Measurements from ENCODE around the gene B3GAT1. TPM values are rescaled to one million over a fixed set of nuclear protein-coding genes. Genes with fewer than 3 reads are reported as not detected.

B3GAT1 gene
- total RNA-seq, 1 donor from 2014 or later: 5.4 TPM

GRCh38 chr11:134374891-134375550 is 37.0 kb downstream of the B3GAT1 start:
- no peak for ATAC-seq

GRCh38 chr11:134374171-134374570 is 37.9 kb downstream of the B3GAT1 start:
- DNase-seq (ENCODE audit: low spot score) (no peak), ATAC-seq (no peak)

More at GRCh38 chr11:134374891-134375550, 37.0 kb downstream of the B3GAT1 start:
- DNase-seq (ENCODE audit: low spot score): no peak

DNA sequence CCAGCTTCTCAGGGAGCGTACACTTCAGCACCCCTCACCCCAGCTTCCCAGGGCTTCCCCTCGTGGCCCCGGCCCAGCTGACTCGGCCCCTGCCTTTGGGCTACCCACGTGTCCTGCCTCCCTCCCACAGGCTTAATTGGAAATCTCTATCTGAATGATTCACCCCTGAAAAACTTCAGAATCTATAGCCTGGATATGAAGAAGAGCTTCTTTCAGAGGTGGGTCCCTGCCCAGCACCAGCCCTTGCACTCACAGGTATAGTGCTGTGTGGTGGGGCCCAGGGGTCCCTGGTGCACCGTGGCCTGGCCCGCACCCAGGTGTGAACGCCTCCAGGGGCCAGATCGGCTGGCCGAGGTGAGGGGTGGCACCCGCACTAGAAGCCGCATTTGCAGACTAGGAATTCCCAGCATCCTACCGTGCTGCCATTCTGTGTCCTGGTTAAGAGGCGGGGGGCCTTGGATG is 38.4 kb downstream of the B3GAT1 start:
- no peak for DNase-seq (ENCODE audit: low spot score)

DNA sequence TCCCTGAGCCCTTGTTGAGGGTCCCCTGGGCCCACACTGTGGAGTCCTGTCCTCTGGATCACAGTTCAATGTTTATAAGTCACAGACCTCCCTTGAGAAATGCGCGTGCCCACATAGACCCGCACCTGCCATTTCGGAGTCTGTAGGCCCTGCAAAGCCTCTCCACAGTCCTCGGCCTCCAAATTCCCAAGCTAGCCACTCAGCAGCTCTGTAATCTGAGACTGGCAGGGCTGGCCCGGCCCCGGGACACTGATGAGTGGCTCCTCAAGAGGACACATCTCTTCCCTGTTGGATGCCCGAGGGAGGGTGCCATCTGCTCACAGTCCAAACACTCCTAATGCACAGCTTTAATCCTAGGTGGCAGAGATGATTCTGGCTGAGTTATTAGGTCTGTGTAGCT is 39.1 kb downstream of the B3GAT1 start:
- ATAC-seq (no peak), DNase-seq (ENCODE audit: low spot score) (no peak)

More for the DNA sequence above, 38.4 kb downstream of the B3GAT1 start:
- ATAC-seq: no peak

DNA sequence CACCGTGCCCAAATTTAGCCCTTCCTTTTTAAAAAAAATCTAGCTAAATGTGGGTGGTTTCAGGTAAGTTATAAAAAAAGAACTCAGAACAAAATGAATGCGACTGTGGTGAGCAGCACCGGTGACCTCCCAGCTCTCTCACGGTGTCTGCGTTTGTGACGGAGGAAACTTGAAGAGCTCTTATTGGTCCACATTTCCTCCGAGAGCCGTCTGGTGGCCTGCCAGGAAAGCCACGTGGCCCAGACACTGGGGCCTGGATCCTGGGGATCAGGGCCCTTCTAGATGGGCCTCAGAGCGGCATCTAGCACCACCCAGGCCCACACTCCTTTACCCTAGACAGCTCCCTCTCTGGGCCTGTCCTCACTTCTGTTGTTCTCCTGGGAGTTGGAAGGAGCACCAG is 39.5 kb downstream of the B3GAT1 start:
- ATAC-seq: no peak
- DNase-seq (ENCODE audit: low spot score): no peak

DNA sequence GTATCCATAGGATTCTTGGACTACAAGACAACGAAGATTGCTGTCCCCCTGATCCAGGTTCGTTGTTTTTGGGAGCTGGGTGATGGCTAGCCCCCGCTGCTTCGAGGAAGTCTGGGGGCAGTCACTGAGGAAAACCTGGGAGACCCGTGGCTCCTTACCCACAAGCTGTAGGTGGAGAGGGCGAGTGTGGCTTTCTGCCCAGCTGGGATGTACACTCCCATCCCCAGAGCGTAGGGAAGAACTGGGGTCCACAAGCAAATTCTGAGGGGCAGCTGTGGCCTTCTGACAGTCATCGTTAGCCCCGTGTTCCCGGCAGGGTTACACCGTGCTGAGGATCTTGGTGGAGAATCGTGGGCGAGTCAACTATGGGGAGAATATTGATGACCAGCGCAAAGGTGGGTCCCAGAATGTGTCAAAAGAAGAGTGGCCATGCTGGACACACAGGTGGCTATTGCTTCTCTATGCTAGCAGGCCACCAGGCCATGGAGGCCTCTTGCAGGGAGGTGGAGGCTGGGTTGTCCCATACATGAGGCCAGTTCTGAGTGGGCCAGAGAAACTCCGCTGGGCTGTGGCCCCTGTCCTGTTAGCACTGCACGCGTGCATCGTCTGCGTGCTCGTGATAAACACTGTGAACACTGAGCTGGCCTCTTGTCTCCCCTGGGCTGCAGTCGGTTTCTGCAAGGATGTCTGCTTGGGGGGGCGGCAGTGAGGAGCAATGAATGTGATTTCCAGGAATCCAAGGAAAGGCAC is 40.4 kb downstream of the B3GAT1 start:
- DNase-seq (ENCODE audit: low spot score) (no peak), ATAC-seq (no peak)

GRCh38 chr11:134370526-134371435 is 41.3 kb downstream of the B3GAT1 start:
- no peak for ATAC-seq
- no peak for DNase-seq (ENCODE audit: low spot score)

DNA sequence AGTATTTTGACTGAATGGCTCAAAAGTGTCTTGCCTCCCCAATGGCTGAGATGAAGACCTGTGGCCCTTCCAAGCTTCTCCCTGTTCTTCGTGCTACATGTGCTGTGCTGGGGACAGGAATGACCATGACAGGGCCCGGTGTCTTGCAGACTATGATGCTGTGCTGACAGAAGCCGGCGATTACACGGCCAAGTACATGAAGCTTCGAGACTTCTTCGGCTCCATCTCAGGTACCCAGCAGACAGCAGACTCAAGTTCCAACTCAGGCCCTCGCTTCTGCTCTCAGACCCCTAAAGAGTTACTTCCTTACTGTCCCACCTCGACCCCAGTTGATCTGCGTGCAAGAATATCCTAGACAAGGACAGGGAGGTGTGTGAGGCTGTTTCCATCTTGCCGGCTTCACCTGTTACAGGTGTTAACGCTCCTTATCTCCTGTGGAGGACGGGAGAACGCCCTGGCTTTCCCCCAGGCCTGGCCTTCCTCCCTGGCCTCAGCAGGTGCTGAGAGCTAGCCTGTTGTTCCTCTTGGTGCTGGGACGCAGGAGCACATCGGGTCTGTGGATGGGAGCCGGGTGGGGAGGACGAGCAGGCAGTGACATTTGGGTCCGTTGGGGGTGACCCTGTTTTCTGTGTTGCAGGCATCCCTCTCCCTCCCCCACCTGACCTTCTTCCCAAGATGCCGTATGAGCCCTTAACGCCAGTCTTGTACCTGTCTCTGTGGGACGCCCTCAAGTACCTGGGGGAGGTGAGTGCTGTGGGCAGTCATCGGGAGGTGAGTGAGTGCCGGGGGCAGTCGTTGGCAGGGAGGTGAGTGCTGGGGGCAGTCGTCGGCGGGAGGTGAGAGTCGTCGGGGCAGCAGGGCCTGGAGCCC is 42.2 kb downstream of the B3GAT1 start:
- DNase-seq (ENCODE audit: low spot score): no peak

DNA sequence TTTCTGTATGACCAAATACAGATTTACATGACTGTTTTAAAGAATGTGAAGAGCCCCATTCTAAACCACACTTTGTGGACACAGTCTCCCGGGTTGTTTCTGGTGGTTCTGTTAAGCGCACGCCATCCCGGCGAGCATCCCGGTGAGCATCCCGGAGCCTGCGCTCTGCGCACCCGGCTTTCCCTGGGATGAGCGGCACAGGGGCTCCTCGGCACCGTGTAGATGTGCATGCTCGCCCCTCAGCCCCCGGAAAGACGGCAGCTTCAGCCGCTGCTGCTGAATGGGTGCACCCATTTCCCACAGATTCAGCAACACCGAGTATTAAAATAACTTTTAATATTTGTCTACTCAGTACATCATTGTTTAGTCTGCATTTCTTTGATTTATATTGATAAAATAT is 44.3 kb downstream of the B3GAT1 start:
- ATAC-seq (no peak), DNase-seq (ENCODE audit: low spot score) (no peak)

More for the DNA sequence above, 42.2 kb downstream of the B3GAT1 start:
- no peak for ATAC-seq

- ATAC-seq: no peak
- DNase-seq (ENCODE audit: low spot score): no peak
Measured at GRCh38 chr11:134366254-134366653, 45.8 kb downstream of the B3GAT1 start.

- no peak for DNase-seq (ENCODE audit: low spot score)
- ATAC-seq: no peak
Measured at GRCh38 chr11:134365011-134365925, 46.8 kb downstream of the B3GAT1 start.

DNA sequence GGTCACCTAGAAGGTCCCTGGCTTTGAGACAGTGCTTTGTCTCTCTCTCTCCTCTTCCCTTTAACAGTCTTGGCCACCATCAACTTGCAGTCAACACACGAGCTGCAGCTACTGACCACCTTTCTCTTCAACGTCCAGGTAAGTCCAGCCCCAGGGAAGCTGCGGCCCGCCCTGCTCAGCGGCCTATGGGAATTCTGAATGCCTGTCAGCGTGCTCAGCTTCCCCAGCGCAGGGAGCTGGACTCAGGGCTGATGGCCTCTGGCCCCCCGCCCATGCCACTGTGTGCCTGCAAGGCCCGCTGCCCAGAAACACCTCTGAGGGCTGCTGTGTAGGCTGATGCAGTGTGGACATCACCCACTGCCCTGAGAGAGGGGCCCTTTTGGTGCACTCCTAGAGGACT is 47.8 kb downstream of the B3GAT1 start:
- DNase-seq (ENCODE audit: low spot score): no peak

GRCh38 chr11:134363592-134363991 is 48.5 kb downstream of the B3GAT1 start:
- DNase-seq (ENCODE audit: low spot score): no peak

More for the DNA sequence above, 47.8 kb downstream of the B3GAT1 start:
- ATAC-seq: no peak

GRCh38 chr11:134363161-134363560 is 48.9 kb downstream of the B3GAT1 start:
- ATAC-seq (no peak), DNase-seq (ENCODE audit: low spot score) (no peak)

More at GRCh38 chr11:134363592-134363991, 48.5 kb downstream of the B3GAT1 start:
- ATAC-seq: no peak

DNA sequence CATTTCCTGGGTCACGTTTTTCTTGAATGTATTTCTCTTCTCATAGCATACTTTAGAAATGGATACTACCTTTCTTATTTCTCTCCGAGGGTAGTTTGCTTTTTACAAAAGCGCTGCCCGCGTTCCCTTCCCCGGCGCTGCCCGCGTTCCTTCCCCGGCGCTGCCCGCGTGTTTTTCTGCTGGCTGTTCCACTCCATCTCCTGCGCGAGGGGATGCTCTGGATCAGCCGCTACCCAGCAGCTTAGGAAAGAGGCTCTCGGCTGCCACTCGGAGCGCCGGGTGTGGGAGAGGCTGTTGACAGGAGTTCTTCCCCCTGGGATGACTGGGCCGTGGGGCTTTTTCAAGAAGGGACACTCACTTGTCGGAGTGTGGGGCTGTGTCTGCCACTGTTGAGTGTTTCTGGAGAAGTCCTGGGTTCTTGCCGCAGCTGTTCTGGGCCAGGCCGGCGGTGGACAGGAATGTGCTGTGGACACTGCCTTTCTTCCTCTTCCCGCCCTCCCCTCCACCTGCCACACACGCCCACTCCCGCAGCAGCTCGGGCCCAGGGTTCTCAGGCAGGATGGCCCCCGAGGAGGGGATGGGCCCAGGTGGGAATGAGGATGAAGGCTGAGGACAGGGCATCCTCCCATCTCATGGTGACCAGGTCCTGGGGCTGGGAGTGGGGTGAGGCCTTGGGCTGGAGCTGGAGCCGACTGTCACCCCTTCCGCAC is 49.7 kb downstream of the B3GAT1 start:
- ATAC-seq: no peak
- no peak for DNase-seq (ENCODE audit: low spot score)

DNA sequence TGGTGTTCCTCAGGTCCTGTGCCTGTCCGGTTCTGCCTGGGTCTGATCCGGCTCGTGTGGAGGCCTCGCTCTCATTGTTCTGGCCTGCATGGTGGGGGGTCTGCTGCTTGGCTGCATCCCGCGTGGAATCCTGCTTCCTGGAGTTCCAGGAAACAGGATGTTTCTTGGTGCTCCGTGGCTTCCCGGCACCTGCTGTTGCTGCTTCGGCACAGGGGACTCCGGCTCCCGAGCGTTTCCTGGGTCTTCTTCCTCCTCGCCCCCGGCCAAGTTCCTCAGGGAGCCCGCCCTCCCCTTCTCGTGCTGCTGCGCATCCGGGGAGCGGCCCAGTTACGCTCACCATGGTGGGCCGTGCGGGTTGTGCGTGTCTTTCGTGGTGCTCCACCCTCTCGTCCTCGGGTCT is 50.4 kb downstream of the B3GAT1 start:
- ATAC-seq: no peak
- DNase-seq (ENCODE audit: low spot score): no peak

DNA sequence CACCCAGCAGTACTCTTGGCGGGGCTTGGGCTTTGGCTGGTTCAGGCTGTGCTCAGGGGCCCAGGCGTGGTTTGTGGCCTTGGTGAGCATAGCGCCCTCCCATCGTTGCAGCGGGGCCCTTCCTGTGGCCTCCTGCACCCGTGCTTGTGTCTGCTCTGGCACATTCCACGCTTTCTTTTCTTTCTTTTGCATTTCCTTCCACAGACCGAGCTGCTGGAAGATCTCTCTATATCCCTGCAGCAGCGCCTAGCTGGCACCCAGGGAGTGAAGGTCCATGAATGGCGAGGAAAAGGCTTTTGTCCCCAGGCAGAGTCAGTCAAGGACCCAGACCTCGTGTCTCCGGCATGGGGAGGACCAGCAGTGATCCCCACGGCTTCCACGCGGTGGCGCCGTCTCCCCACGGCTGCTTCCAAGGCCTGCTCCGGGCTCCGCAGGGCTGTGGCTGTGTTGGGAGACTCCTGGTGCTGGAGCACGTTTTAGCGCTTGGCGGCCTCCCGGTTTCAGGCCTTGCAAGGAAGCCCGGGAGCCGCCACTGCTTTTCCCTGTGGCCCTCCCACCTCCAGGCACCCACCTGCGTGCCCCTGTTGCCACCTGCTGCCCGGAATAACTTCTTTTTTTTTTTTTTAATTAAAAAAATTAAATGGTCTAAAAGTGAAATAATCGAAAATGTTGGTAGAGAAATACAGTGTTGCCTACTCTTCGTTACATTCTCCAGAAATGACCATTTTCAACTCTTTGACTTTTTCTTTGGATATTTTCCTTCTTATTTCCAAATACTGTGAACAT is 51.8 kb downstream of the B3GAT1 start:
- ATAC-seq (peak; percentile 100), DNase-seq (ENCODE audit: low spot score) (peak; percentile 86)

GRCh38 chr11:134359646-134360045 is 52.4 kb downstream of the B3GAT1 start:
- ATAC-seq (no peak), DNase-seq (ENCODE audit: low spot score) (no peak)
